MM.1S (cell line): ENCODE results near the gene PI4KA.
"Not testable (repeated sequence)": the region's sequence is repeated elsewhere in the genome, so short reads cannot be mapped to it uniquely, and the experiment has no call there.

ENCODE experiments used
- DNase-seq: peaks from one replicate; pipeline ENCODE4 v3.0.0-alpha.2; 2015
- H2AFZ ChIP-seq: fragments of 300-600 bp; sonication (generic); 2 replicates; pipeline ENCODE4 v1.6.0; 2016; ENCODE audit warnings: antibody characterized with exemption, low read length
- H3F3A ChIP-seq: fragments of 300-600 bp; sonication (generic); 2 replicates; pipeline ENCODE4 v1.6.1; 2016; ENCODE audit warnings: mild to moderate bottlenecking, antibody characterized with exemption, low read length, moderate library complexity, mixed read lengths; ENCODE audit not compliant: insufficient read depth
- H3K27ac ChIP-seq: fragments of 300-600 bp; sonication (generic); 2 replicates; pipeline ENCODE4 v1.5.1; 2016; ENCODE audit warnings: mild to moderate bottlenecking, low read length
- H3K27me3 ChIP-seq: fragments of 300-600 bp; sonication (generic); replicated peaks from 2 replicates; pipeline ENCODE4 v1.6.0; 2016; ENCODE audit warnings: low read length; ENCODE audit not compliant: insufficient read depth
- H3K36me3 ChIP-seq: fragments of 300-600 bp; sonication (generic); replicated peaks from 2 replicates; pipeline ENCODE4 v1.6.1; 2016; ENCODE audit warnings: mild to moderate bottlenecking, low read length, mixed read lengths; ENCODE audit not compliant: insufficient read depth
- H3K4me1 ChIP-seq: fragments of 300-600 bp; sonication (generic); 2 replicates; pipeline ENCODE4 v1.6.1; 2016; ENCODE audit warnings: low read length, mixed read lengths
- H3K4me2 ChIP-seq: fragments of 300-600 bp; sonication (generic); 2 replicates; pipeline ENCODE4 v1.6.0; 2016; ENCODE audit warnings: low read depth, low read length
- H3K4me3 ChIP-seq: fragments of 300-600 bp; sonication (generic); 2 replicates; pipeline ENCODE4 v1.5.1; 2016; ENCODE audit warnings: low read length, mixed read lengths
- H3K79me2 ChIP-seq: fragments of 300-600 bp; sonication (generic); 2 replicates; pipeline ENCODE4 v1.6.1; 2016; ENCODE audit warnings: mixed run types, low read length, mixed read lengths
- H3K9ac ChIP-seq: fragments of 300-600 bp; sonication (generic); 2 replicates; pipeline ENCODE4 v1.6.1; 2016; ENCODE audit warnings: low read length, mixed read lengths
- H3K9me2 ChIP-seq: fragments of 300-600 bp; sonication (generic); replicated peaks from 2 replicates; pipeline ENCODE4 v1.6.1; 2016; ENCODE audit warnings: mild to moderate bottlenecking, low read length, mixed read lengths; ENCODE audit not compliant: insufficient read depth
- H3K9me3 ChIP-seq: fragments of 300-600 bp; sonication (generic); replicated peaks from 2 replicates; pipeline ENCODE4 v1.6.1; 2016; ENCODE audit warnings: mild to moderate bottlenecking, low read length, mixed read lengths; ENCODE audit not compliant: insufficient read depth
- H4K20me1 ChIP-seq: fragments of 300-600 bp; sonication (generic); 2 replicates; pipeline ENCODE4 v1.6.1; 2016; ENCODE audit warnings: mild to moderate bottlenecking, low read length, moderate library complexity, mixed read lengths; ENCODE audit not compliant: insufficient read depth
- CTCF ChIP-seq: fragments of 300-600 bp; sonication (generic); IDR thresholded peaks from 2 replicates; pipeline ENCODE4 v1.5.1; 2016; ENCODE audit warnings: antibody characterized with exemption, low read length, mixed read lengths
- EZH2 ChIP-seq: fragments of 300-600 bp; sonication (generic); optimal IDR thresholded peaks from 2 replicates; pipeline ENCODE3; 2017; ENCODE audit warnings: low read depth, mild to moderate bottlenecking, antibody characterized with exemption, low read length, mixed read lengths
- EZH2phosphoT487 ChIP-seq: fragments of 300-600 bp; sonication (generic); IDR thresholded peaks from 2 replicates; pipeline ENCODE4 v1.6.1; 2018; ENCODE audit warnings: antibody characterized with exemption, low read length

The PI4KA gene

GRCh38 chr22:20904980-20905355, 46.4 kb upstream of the PI4KA start:
- Histone ChIP-seq H2AFZ (no peak overlapping the region), H3K9ac (no peak overlapping the region), H3K4me3 (no peak overlapping the region), H3F3A (no peaks in the 10 kb centered on the region), H4K20me1 (no peaks in the 10 kb centered on the region), H3K9me3 (no peaks in the 10 kb centered on the region), H3K9me2 (no peaks in the 10 kb centered on the region), H3K36me3 (no peaks in the 10 kb centered on the region), H3K27ac (no peak overlapping the region), H3K4me1 (no peaks in the 10 kb centered on the region), H3K79me2 (no peaks in the 10 kb centered on the region), H3K27me3 (no peaks in the 10 kb centered on the region), H3K4me2 (no peak overlapping the region)
- TF ChIP-seq EZH2: no peak
- TF ChIP-seq CTCF: no peak
- TF ChIP-seq EZH2phosphoT487: no peak
- DNase-seq: no peak

GRCh38 chr22:20904008-20904979, 45.7 kb upstream of the PI4KA start:
- Histone ChIP-seq H3F3A (no peaks in the 10 kb centered on the region), H3K4me1 (no peaks in the 10 kb centered on the region), H2AFZ (no peak overlapping the region), H3K27me3 (no peaks in the 10 kb centered on the region), H3K9ac (no peak overlapping the region), H3K4me2 (no peak overlapping the region), H4K20me1 (no peaks in the 10 kb centered on the region), H3K36me3 (no peaks in the 10 kb centered on the region), H3K79me2 (no peaks in the 10 kb centered on the region), H3K9me2 (no peaks in the 10 kb centered on the region), H3K9me3 (no peaks in the 10 kb centered on the region), H3K27ac (no peak overlapping the region), H3K4me3 (no peak overlapping the region)
- DNase-seq: no peak
- TF ChIP-seq EZH2 (no peak), CTCF (no peak), EZH2phosphoT487 (no peak)

- no peak overlapping the region for H3K27ac ChIP-seq
- no peaks in the 10 kb centered on the region for H4K20me1 ChIP-seq
- H3K4me1 ChIP-seq: no peaks in the 10 kb centered on the region
- no peaks in the 10 kb centered on the region for H3K36me3 ChIP-seq
- H3K9ac ChIP-seq: no peak overlapping the region
- H3K4me2 ChIP-seq: no peak overlapping the region
- H3K9me3 ChIP-seq: no peaks in the 10 kb centered on the region
- no peak for TF ChIP-seq CTCF
- no peak for TF ChIP-seq EZH2phosphoT487
- TF ChIP-seq EZH2: no peak
- H3K79me2 ChIP-seq: no peaks in the 10 kb centered on the region
- H3F3A ChIP-seq: no peaks in the 10 kb centered on the region
- no peak overlapping the region for H3K4me3 ChIP-seq
- H3K9me2 ChIP-seq: no peaks in the 10 kb centered on the region
- H2AFZ ChIP-seq: no peak overlapping the region
- DNase-seq: no peak
- no peaks in the 10 kb centered on the region for H3K27me3 ChIP-seq
Measured at GRCh38 chr22:20903093-20903492, 44.5 kb upstream of the PI4KA start.

- not testable (repeated sequence) for DNase-seq, H3K27ac ChIP-seq, H3K4me3 ChIP-seq, H4K20me1 ChIP-seq, H3K36me3 ChIP-seq, H3K27me3 ChIP-seq, H3K9me3 ChIP-seq, H2AFZ ChIP-seq, H3K79me2 ChIP-seq, H3K9ac ChIP-seq, H3K4me1 ChIP-seq, H3F3A ChIP-seq, H3K4me2 ChIP-seq, H3K9me2 ChIP-seq
Measured at GRCh38 chr22:20901093-20902033, 42.8 kb upstream of the PI4KA start.
